Astrocyte of the spinal cord (primary cell): Measurements from ENCODE around the gene OSBPL3.

Source experiments
- DNase-seq: peaks from one replicate; pipeline ENCODE4 v3.0.0; 2011; ENCODE audit warnings: low read depth, low spot score
- H3K4me3 ChIP-seq: 2 replicates; pipeline ENCODE4 v1.5.1; 2011; ENCODE audit warnings: low read depth, mild to moderate bottlenecking, low read length, moderate library complexity
- CTCF ChIP-seq: IDR thresholded peaks from 2 replicates; pipeline ENCODE4 v1.5.1; 2012; ENCODE audit warnings: low read depth, mild to moderate bottlenecking, low read length, inconsistent platforms
- in situ Hi-C: cut with HindIII; loops from 2 replicates; pipeline ENCODE4 v1.10.0; 2017; ENCODE audit warnings: low sequenced_read_pairs

Gene OSBPL3

GRCh38 chr7:24754906-24755506 is 225.0 kb downstream of the OSBPL3 start:
- no peak for DNase-seq

DNA sequence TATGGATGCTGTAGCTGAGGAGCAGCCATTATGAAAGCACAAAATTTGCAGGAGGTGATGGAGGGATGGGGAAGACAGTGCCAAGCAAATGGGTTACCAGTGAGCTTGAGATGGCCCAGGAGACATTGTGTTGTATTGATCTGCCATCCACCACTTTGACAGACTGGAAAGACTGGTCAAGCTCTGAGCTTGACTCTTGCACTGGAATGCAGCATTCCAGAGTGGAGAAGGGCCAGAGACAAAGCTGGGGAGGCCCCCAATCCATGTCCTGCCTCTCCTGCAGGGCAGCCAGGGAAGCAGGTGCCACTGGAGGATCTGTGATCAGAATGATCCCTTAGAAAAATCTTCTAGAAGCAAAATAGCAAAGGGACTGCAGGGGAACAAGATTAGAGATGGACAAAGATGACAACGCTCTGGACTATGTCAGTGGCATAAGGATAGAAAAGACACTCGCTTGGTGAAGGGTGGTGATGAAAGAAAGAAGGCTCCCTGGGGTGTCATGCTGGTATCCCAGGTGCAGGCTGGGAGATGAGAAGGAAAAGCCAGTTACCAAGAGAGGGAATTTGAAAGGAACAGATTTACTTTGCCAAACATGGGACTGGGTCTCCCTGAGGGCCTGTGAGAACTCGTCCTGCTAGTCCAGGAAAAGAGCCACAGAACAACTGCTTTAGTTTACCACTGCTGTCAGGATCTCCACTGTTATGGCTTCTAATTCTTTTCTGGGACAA is 227.7 kb downstream of the OSBPL3 start:
- DNase-seq = no peak
- in situ Hi-C loops = no loop called here
- TF ChIP-seq CTCF = no peak
- H3K4me3 ChIP-seq = no peak overlapping the region

More at GRCh38 chr7:24754906-24755506, 225.0 kb downstream of the OSBPL3 start:
- TF ChIP-seq CTCF = no peak
- in situ Hi-C loops = no loop called here
- no peak overlapping the region for H3K4me3 ChIP-seq

DNA sequence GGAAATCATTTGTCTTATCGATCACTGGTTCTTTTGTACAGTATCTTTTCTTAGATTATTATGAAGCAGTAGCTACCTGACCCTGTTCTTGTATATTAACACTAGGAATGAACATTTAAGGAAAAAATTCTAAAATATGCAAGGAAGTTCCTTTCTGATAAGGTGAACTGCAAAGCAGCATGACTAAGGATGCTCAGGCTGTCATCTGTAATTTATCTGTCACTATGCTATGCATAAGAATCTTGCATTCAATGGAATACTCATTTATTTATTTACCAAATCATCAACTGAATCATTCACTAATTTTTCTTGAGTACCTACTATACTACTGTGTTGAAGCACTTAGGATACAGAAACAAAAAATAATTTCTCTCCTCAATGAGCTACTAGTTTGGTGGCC is 228.5 kb downstream of the OSBPL3 start:
- no peak overlapping the region for H3K4me3 ChIP-seq
- in situ Hi-C loops = no loop called here
- no peak for TF ChIP-seq CTCF
- DNase-seq = no peak

DNA sequence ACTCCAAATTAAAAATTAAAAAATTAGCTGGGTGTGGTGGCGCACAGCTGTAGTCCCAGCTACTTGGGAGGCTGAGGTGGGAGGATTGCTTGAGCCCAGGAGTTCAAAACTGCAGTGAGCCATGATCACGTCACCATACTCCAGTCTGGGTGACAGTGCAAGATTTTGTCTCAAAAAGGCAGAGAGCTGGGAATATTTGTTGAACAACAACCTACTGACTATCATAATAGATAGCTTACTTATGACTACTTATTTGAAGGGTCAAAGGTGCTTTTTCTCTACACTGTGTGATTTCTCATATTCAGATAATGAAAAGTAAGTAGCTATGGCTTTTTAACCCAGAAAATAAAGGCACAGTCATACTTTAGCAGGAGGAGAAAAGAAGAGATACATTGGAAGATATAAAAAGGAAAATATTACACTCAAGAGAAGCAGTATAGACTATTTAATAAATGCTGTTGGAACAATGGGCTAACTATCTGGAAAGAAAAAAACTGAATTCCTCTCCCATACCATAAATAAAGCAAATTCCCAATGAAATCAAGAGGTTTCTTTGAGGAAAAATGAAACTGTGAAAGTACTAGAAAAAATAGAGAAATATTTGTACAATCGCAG is 229.4 kb downstream of the OSBPL3 start:
- in situ Hi-C loops = no loop called here
- DNase-seq = no peak
- TF ChIP-seq CTCF = no peak
- H3K4me3 ChIP-seq = no peak overlapping the region

DNA sequence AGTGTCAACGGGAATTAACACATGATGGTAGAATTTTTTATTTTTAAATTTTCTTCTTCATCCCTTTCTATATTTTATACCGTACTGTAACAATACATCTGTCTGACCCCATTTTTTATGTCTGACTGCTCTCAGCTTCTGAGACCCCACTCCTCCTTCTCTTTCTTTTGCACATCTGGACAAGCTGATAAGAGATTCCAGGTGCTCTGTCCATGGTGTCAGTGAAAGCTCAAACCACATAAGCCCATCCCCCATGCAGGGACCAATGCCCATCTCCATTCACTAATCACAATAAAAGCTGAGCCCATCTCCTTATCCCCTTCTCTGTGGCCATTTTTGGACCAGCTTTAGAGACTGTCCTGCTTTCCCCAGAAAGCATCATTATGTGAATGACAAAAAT is 231.5 kb downstream of the OSBPL3 start:
- no peak for DNase-seq
- TF ChIP-seq CTCF = no peak
- in situ Hi-C loops = no loop called here
- no peak overlapping the region for H3K4me3 ChIP-seq
